HG02885 (cell line): ENCODE results near the gene MKLN1.
"Not testable (repeated sequence)": the region's sequence is repeated elsewhere in the genome, so short reads cannot be mapped to it uniquely, and the experiment has no call there.

Experiments used
- ATAC-seq: cut with Tn5 transposase; IDR thresholded peaks from one replicate; pipeline ENCODE4 v1.9.1; 2021; ENCODE audit warnings: mild to moderate bottlenecking; ENCODE audit not compliant: unreplicated experiment, poor library complexity

The MKLN1 gene

DNA sequence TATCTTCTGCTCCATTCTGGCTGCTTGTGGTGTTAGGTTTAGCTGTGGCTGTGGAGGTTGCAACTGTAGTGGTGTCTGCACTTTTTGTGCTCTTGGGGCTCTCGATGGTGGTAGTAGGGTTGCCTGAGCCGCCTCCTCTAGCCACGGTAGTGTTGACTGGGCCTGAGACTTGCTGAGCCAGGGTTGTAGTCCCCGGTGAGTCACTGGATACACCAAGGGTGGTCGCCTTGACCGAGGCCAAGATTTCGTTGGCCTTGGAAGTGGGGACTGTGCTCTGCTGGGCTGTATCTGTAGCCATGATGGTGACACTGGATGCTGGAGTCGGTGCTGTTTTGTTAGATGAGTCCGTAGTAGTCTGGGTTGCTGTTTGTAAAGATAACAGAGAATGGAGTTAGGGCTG is 183.4 kb downstream of the MKLN1 start:
- ATAC-seq = no peak

DNA sequence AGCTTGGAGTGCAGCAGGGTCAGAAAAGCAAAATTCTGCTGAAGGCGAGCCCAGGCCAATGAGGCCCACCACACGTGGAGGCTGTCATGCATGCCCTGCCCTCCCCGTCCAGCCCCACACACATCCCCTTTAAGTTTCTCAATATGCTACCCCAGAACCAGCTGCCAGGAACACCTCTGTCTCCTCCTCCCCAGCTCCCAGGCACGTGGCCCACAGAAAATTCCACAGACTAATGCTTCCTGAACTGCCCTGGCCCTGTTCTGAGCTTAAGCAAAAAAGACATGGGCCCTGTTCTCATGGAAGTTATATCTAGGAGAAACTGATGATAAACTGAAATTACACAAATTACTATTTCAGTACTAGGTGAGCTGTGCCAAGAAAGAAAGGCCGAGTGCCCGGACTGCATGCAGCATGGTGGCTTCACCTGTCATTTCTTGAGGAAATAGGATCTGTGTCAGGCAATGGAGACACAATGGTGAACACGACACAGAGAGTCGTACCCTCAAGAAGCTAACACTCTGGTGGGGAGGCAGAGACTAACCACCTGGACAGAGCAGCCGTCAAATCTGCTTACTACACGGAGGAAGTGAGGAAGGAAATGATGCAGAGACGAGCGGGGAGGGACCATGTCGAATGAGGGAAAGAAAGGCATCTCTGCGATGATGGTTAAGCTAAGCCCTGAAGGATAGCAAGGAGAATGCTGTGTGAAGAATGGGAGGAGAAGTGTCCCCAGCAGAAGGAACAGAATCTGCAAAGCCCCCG is 184.3 kb downstream of the MKLN1 start:
- ATAC-seq = no peak

DNA sequence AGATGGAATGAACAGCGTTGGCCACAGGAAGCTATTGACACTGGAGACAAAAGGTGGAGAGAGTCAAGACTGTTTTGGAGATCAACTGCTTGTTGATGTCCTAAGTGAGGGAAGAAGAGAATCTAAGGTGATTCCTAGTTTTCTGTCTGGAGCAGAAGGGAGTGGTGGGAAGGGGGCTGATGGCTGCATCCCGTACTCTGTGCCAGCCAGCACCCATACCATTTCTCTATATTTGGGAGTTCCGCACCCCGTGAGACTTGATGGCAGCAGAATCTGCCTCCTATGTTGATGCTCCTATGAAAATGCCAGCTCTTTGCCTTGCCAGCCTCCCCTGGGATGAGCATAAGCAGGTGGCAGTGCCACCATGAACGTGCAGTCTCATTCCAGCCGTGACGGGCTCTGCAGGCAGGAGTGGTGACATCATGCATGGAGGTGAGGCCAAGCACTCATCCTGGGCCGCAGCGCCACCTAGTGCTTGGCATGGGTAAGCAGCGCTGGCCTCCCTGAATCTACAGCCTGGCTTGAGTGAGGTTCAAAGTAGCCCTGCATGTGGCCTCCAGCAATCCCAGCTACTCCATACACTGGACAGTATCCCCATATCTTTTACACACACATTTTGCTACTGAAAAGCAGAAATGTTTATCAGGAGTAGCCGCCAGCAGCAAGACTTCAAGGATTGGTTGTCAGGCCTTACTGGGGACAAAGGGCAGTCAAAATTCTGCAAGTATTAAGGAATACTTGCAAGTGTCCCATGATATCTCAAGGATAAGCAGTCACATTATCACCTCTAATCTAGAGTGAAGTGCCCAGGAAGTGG is 185.8 kb downstream of the MKLN1 start:
- peak; percentile 95 for ATAC-seq

DNA sequence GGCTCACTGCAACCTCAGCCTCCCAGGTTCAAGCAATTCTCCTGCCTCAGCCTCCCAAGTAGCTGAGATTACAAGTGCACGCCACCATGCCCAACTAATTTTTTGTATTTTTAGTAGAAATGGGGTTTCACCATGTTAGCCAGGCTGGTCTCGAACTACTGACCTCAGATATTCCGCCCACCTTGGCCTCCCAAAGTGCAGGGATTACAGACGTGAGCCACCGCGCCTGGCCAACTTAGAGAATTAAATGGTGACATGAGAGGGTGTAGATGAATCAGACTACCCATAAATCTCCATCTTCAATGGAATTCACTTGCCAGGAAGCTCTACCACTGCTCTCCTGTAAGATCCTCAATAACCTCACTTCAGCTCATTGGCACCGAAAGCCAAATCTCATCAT is 187.8 kb downstream of the MKLN1 start:
- not testable (repeated sequence) for ATAC-seq

DNA sequence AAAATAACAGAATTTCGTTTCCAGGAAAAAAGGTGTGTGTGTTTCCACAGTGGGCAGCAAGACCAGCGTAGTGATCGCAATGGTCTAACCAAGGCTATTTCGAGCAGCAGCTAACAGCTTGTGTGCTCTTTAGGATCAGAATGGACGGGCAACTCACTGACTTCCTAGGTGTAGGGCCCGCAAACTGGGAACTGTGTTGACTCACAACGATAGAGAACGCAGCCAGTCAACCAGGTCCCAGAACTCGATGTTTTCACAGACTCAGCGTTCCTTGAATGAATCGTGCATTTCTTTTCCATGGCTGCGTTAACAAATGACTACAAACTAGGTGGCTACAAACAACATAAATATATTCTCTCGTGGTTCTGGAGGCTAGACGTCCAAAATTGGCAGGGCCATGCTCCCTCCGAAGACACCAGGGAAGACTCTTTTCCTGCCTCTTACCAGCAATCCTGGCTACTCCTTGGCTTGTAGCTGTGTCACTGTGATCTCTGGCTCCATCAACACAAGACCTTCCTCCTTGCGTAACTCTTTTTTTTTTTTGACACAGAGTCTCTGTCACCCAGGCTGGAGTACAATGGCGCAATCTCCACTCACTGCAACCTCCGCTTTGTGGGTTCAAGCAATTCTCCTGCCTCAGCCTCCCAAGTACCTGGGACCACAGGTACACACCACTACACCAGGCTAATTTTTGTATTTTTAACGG is 189.7 kb downstream of the MKLN1 start:
- ATAC-seq = no peak

DNA sequence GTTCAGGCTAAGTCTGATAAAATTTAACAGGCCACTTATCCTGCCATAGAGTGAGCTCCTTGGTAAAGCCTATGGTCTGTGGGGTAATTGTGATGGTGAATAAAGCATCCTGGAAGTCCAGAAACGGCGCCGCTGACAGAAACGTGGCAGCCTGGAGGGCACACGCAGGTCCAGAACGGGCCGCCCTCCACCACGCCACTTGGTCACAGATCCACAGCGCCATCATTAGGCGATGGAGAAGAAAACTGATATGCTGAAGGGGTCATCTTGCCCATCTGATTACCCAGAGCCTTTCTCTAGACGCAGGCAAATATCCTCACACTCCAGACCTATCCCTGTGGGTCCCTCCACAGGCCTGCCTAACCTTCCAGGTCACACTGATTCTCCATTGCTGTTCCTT is 190.9 kb downstream of the MKLN1 start:
- no peak for ATAC-seq

DNA sequence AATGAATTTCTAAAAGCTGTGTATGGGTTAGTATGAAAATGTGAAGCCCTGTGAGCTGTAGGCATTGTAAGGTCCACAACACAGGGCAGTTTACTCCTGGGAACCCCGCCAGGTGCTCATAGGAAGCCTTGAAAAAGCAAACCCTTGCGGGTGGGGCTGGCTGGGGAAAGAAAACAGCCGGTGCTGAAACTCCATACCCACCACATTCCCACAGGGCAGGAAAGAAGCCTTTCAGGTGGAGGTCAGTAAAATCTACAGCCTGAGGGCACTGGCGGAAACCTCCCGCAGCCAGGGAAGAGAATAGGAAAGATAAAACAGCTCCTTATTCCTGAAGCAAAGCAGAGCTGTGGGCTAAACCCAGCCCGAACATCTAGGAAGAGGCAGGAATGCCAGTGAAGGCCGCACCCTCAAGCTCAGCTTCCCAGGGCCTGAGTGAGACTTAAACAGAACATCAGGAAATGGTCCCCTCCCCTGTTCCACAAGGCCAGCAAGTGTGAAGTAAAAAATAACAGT is 194.0 kb downstream of the MKLN1 start:
- ATAC-seq = no peak

DNA sequence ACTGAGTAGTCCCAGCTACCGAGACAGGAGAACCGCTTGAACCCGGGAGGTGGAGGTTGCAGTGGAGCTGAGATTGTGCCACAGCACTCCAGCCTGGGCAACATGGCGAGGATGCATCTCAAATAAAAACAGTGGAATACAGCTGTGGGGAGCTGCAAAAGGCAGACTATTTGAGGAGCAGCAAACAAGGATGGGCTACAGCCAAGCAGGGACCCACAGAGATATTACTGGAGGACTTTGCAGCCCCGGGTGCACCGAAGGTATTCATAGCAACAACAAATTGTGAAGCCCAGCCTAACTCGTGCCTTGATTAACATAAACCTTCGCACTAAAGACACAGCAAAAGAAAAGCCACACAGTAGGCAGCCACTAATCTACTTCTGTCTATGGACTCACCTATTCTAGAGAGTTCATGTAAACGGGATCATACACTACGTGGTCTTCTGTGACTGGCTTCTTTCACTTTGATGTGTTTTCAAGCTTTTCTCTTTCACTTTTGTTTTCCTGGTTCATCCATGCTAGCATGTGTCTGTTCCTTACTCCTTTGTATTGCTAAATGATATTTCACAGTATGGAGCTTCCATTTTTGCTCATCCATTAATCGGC is 194.8 kb downstream of the MKLN1 start:
- ATAC-seq = no peak

DNA sequence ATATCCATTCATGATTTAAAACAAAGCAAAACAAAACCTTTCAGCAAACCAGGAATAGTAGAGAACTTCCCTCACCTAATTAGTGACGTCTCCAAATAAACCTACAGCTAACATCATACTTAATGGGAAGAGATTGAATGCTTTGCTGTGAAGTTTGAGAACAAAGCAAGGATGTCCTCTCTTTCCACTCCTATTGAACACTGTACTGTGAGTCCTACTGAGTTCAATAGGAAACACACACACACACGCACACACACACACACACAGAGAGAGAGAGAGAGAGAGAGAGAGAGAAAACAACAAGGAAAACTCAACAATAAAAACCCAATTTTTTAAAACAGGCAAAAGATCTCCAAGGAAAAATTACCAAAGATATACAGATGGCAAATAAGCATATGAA is 196.4 kb downstream of the MKLN1 start:
- no peak for ATAC-seq

DNA sequence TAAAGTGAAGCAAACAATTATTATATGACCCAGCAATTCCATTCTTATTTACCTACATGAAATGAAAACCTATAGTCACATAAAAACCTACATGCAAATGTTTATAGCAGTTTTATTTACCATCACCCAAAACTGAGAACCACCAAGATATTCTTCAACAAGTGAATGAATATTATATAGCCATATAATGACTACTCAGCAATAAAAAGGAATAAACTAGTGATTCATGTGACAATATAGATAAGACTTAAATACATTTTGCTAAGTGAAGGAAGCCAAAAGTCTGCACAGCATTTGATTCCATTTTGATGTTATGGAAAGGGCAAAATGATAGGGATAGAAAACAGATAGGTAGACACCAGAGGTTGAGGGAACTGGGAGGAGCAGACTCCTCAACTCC is 197.0 kb downstream of the MKLN1 start:
- no peak for ATAC-seq

DNA sequence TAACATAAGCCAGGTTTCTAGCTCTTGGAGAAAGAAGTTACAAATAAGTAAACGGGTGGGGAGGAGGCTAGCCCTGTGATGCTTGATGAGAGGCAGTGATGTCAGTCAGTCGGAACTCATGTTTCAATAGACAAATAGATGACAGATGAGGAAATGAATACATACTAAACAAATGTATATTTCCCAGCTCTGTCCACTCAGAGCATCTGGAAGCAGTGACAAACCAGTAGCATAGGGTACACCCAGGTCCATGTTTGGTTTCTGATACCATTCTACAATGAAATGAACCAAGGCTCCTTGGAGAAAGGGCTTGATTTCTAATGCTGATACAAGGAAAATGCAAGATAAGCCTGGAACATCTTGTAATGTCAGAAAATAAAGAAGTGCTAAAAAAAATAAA is 198.1 kb downstream of the MKLN1 start:
- ATAC-seq = no peak

DNA sequence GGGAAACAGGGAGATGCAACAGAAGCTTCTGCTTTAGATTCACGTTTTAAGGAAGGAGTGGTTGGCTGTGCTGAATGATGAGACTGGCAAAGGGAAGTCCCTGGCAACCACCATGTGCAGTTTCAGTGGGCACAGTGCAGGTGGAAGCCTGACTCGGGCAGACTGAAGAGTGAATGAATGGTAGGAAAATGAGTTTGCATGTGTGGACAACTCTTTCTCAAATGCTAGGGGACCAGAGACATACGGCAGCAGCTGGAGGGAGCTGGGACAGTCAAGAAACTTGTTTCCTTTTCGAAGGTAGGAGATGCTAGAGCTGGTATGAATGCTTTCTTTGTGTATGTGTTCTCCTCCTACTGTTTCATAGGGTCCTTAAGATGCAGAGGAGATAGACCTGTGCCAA is 199.8 kb downstream of the MKLN1 start:
- no peak for ATAC-seq

DNA sequence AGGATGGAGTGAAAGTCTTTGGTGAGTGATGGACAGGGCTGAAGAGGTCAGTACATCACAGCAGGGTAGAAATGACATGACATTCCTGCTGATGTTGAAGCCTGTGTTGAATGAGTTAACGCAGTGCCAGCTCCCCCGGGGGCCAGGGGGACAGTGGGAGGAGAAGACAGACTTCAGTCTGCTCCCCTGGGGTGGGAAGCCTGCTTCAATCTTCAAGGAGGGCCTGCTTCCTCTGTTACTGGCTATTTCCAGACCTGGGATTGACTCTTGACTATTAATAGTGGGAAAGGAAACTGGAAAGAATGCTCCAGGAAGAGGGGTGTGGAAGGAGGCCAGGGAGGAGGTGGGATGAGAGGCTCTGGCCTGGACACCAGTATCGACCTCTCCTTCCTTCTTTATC is 201.5 kb downstream of the MKLN1 start:
- no peak for ATAC-seq

DNA sequence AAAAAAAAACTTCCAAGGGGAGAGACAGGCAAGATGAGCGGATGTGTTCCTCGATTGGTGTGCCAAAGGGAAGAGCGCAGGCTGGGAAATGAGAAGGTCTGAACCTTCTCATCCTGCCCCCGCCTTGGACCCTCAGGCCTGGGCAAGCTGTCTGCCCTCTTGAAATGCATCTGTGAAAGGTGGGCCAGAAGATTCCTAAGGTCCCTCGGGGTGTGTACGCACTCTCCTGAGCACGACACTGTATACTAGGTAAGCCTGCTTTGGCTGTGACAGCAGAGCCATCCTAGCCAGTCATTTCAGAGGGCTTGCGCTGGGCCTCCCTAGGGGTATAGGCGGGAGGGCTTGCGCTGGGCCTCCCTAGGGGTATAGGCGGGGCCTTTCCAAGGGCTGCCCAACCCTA is 201.9 kb downstream of the MKLN1 start:
- no peak for ATAC-seq

DNA sequence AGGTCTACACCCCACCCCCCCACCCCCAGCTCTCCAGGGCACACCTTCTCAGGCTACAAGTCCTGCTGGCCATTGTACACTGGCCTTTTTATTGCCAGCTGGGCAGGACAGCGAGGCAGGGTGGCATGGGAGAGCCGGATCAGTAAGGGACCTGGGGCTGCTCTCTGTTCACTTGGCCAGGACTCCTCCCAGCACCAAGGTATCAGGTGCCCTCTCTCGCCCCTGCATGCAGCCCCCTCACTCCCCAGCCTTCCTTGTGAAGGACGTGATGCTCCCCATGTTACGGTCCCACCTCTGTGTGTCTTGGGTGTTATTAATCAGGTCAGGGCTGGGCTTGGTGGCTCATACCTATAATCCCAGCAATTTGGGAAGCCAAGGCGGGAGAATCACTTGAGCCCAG is 202.5 kb downstream of the MKLN1 start:
- no peak for ATAC-seq

DNA sequence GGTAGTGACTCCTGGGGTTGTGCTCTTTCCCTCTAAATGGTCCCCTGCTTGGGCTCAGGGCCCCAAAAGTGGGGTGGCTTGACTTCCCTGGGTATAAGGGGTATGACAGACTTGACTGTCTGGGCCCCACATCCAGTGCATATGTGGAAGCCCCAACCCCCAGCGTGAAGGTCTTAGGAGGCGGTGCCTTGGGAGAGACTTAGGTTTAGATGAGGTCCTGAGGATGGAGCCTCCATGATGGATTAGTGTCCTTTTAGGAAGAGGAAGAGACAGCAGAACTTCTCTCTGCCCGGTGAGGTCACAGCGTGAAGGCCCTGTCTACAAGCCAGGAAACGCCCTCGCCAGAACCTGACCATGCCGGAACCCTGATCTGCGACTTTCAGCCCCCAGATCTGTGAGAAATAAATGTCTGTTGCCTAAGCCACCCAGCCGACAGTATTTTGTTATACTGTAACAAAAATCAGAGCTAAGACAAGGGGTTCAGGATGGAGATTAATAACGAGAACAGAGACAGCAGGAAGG is 205.0 kb downstream of the MKLN1 start:
- ATAC-seq = no peak

DNA sequence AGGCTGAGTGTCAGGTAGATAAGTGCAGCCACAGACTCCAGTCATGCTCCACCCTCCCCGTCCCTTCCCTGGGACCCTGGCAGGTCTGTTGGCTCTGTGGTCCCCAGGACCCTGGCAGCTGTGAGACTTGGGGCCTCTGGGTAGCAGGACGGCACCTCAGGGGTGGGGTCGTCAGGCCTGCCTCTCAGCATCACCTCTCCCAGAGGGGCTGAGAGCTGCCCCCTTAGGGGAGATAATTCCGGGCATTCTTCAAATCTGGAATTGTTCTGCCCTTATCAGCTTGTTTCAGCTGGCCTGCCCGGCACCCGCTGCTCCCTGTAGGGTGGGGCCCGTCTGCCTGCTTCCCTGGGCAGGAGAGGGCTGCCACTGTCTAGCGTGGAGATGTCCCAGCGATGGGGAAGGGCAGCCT is 205.5 kb downstream of the MKLN1 start:
- no peak for ATAC-seq

DNA sequence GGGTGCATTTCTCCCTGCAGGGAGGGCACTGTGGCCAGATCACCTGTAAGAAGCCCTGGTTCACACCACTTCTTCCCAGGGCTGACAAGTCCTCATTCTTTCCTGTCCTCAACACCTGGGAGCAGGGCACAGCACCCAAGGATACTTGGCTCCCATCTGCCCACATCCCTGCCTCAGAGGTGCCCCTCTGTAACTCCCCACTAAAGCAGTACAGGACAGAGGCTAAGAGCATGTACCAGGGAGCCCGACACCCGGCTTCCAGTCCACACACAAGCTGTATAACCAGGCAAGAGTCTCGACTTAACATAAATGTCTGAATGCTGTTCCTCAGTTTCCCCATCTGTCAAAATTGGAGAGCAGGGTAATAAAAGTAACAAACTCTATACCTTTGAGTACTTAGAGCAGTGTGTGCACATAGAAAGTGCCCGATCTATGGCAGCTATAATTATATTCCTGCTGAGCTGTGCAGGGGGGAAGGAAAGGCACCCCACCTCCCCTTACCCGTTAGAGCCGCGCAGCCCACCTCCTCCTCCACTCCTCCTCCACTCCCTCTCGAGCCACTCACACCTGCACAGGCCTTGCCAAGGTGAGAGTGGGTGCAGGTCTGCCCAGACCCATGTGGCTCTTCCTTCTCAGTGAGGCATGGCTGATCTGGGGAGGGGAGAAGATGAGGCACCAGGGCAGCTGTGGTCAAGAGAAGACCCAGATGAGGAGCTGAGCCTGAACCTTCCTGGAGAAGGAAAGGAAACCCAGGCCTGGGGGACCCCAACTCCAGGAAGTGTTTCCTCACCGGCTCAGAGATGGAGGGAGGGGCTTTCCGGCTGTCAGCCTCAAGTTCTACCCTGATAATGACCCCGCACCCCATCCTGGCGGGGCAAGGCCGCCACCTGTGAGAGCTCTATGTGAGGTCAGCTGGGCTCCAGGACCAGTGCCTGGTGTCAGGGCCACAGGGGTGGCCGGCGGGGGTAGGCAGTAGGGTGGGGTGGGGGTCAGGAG is 206.2 kb downstream of the MKLN1 start:
- ATAC-seq = no peak

DNA sequence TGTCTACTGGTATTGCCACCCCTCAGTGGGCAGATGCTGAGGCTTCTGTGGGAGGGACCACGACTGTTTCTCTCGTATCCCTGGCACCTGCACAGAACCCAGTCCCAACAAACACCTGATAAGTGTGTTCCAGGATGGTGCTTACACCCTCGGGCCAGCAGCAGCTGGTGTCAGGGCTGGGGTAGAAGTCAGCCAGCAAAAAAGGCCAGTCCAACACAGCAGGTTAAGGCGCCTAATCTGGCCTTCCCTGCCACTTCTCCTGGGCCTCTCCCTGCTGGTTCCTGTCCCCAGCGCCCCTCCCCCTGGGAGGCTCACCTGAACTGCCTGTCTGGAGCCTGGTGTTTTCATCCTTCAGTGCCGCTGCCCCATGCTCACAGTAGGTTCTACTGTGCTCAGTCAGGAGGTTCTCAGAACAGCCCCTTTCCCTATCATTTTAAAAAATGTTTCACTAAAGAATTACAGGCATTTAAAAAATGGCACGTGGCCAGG is 208.7 kb downstream of the MKLN1 start:
- no peak for ATAC-seq
